Measurements from ENCODE around the gene PEX7. TPM values are rescaled to one million over a fixed set of nuclear protein-coding genes. Genes with fewer than 3 reads are reported as not detected.
"Not testable (repeated sequence)": the region's sequence is repeated elsewhere in the genome, so short reads cannot be mapped to it uniquely, and the experiment has no call there.

Gene PEX7
- polyA plus RNA-seq, 4 donors, result 5.4 to 17.4 (median 8.2) TPM

DNA sequence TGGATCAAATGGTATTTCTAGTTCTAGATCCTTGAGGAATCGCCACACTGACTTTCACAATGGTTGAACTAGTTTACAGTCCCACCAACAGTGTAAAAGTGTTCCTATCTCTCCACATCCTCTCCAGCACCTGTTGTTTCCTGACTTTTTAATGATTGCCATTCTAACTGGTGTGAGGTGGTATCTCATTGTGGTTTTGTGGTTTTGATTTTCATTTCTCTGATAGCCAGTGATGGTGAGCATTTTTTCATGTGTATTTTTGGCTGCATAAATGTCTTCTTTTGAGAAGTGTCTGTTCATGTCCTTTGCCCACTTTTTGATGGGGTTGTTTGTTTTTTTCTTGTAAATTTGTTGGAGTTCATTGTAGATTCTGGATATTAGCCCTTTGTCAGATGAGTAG, 6.8 kb upstream of the PEX7 start:
- not testable (repeated sequence) for H3K27ac ChIP-seq (ENCODE audit: low read depth in 1 of 3, low read length in 2 of 3); H3K4me1 ChIP-seq (ENCODE audit: control insufficient read depth in 3 of 3, insufficient read depth in 2 of 3, low read depth in 1 of 3, low read length in 2 of 3); H3K36me3 ChIP-seq (ENCODE audit: control insufficient read depth in 3 of 3, insufficient read depth in 2 of 3, low read depth in 1 of 3, low read length in 3 of 3); DNase-seq; FAIRE-seq; H3K27me3 ChIP-seq (ENCODE audit: control insufficient read depth in 3 of 3, insufficient read depth in 3 of 3, low read length in 3 of 3); H3K4me3 ChIP-seq (ENCODE audit: low read depth in 1 of 3, low read length in 3 of 3); H3K9me3 ChIP-seq (ENCODE audit: control insufficient read depth in 2 of 2, insufficient read depth in 1 of 2, low read depth in 1 of 2, low read length in 1 of 2)
- 67 to 91% (median 87%) methylated on average over 1 of the region's 1 CpG for WGBS, 3 donors

DNA sequence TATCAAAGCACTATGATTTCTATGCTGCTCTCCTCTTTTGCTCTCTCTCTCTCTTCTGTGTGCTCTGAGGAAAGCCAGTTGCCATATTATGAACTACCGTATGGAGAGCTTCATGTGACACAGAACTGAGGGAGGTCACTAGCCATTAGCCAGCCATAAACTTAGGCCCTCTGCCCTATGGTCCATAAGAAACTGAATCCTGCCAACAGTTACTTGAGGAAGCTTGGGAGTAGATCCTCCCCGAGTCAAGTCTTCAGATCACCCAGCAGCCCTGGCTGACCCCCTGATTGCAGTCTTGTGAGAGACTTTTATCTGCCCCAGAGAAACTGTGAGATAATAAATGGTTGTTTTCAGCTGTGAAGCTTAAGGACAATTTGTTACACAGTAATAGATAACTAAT, 5.7 kb upstream of the PEX7 start:
- DNase-seq (no peak), FAIRE-seq (no peak)
- no peaks in the 10 kb centered on the region for H3K9me3 ChIP-seq (ENCODE audit: control insufficient read depth in 2 of 2, insufficient read depth in 1 of 2, low read depth in 1 of 2, low read length in 1 of 2)
- no peaks in the 10 kb centered on the region for H3K36me3 ChIP-seq (ENCODE audit: control insufficient read depth in 3 of 3, insufficient read depth in 2 of 3, low read depth in 1 of 3, low read length in 3 of 3)
- peaks cover 0 to 4% (median 0%) of the 10 kb centered on the region in 3 donors for H3K4me1 ChIP-seq (ENCODE audit: control insufficient read depth in 3 of 3, insufficient read depth in 2 of 3, low read depth in 1 of 3, low read length in 2 of 3)
- no peak overlapping the region for H3K27ac ChIP-seq (ENCODE audit: low read depth in 1 of 3, low read length in 2 of 3)
- no peak overlapping the region for H3K4me3 ChIP-seq (ENCODE audit: low read depth in 1 of 3, low read length in 3 of 3)
- peaks cover 0 to 2% (median 0%) of the 10 kb centered on the region in 3 donors for H3K27me3 ChIP-seq (ENCODE audit: control insufficient read depth in 3 of 3, insufficient read depth in 3 of 3, low read length in 3 of 3)
- 45 to 82% (median 62%) methylated on average over 2 of the region's 2 CpGs for WGBS, 3 donors

DNA sequence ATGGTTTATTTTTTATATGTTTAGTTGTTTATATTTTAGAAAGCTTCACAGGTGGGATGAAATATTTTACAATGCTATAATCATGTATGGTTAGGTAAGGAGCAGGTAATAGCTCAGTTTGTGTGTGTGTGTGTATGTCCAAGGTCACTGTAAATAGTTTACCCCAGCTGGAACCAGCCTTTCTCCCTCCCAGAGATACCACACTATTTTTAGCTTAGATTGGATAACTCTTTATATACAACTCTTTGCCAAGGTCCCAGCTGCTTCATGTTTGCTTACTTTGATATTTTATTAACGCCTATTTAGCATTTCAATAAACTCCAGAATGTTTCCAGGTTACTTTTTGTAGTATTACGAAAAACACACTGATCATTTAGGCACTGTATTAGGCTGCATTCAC, 1.8 kb upstream of the PEX7 start:
- Histone ChIP-seq H3K9me3 (ENCODE audit: control insufficient read depth in 2 of 2, insufficient read depth in 1 of 2, low read depth in 1 of 2, low read length in 1 of 2) (no peaks in the 10 kb centered on the region), H3K27me3 (ENCODE audit: control insufficient read depth in 3 of 3, insufficient read depth in 3 of 3, low read length in 3 of 3) (peaks cover 0 to 2% (median 0%) of the 10 kb centered on the region in 3 donors), H3K4me3 (ENCODE audit: low read depth in 1 of 3, low read length in 3 of 3) (no peak overlapping the region), H3K4me1 (ENCODE audit: control insufficient read depth in 3 of 3, insufficient read depth in 2 of 3, low read depth in 1 of 3, low read length in 2 of 3) (peaks cover 0 to 12% (median 0%) of the 10 kb centered on the region in 3 donors), H3K36me3 (ENCODE audit: control insufficient read depth in 3 of 3, insufficient read depth in 2 of 3, low read depth in 1 of 3, low read length in 3 of 3) (peaks cover 0 to 6% (median 0%) of the 10 kb centered on the region in 3 donors), H3K27ac (ENCODE audit: low read depth in 1 of 3, low read length in 2 of 3) (no peak overlapping the region)
- 65 to 70% (median 68%) methylated on average over 2 of the region's 2 CpGs for WGBS, 3 donors
- FAIRE-seq, result no peak
- DNase-seq, result no peak

DNA sequence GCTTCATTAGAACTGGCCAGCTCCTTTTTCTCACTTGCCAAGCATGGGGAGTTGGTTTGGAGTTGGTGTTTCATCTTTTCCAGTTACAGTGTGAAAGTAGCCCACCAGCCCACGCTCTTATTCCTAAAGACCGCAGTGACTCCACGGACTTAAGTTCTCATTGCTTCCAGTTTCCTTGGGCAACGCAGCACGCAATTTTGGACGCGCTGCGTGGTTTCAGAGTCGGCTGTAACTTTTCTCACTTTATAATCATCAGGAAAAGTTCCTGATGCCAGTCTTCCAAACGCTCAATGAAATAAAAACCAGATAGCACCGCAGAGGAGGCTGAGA, 381 bp upstream of the PEX7 start:
- Histone ChIP-seq H3K4me3 (ENCODE audit: low read depth in 1 of 3, low read length in 3 of 3) (peak overlapping the region; percentile 76 to 90 (median 87)), H3K36me3 (ENCODE audit: control insufficient read depth in 3 of 3, insufficient read depth in 2 of 3, low read depth in 1 of 3, low read length in 3 of 3) (peaks cover 0 to 11% (median 2%) of the 10 kb centered on the region in 3 donors), H3K27ac (ENCODE audit: low read depth in 1 of 3, low read length in 2 of 3) (peak overlapping the region; percentile 48 to 92 (median 53)), H3K27me3 (ENCODE audit: control insufficient read depth in 3 of 3, insufficient read depth in 3 of 3, low read length in 3 of 3) (peaks cover 0 to 2% (median 0%) of the 10 kb centered on the region in 3 donors), H3K4me1 (ENCODE audit: control insufficient read depth in 3 of 3, insufficient read depth in 2 of 3, low read depth in 1 of 3, low read length in 2 of 3) (peaks cover 0 to 12% (median 0%) of the 10 kb centered on the region in 3 donors), H3K9me3 (ENCODE audit: control insufficient read depth in 2 of 2, insufficient read depth in 1 of 2, low read depth in 1 of 2, low read length in 1 of 2) (no peaks in the 10 kb centered on the region)
- no peak for FAIRE-seq
- DNase-seq, result no peak
- WGBS, 3 donors, result 0 to 1% (median 0%) methylated on average over 11 of the region's 11 CpGs

DNA sequence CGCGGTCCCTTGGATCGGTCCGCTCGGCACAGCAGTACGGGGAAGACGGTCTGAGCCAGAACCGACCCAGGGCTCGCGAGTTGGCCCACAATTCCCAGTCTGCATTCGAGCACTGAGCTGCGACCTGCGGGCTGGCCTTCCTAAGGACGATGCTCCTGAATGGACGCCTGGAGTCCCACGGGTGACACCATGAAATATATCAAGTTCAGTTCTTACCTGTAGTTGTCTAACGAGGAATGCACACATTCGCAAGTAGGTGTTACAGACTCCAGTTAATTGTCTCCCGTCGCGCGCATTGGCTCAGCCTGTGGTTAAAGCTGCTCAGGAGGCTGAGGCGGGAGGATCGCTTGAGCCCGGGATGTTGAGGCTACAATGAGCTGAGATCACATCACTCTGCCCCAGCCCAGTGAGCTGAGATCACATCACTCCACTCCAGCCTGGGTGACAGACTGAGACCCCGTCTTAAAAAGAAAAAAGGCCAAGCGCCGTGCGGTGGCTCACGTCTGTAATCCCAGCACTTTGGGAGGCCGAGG, 802 bp downstream of the PEX7 start:
- Histone ChIP-seq H3K9me3 (ENCODE audit: control insufficient read depth in 2 of 2, insufficient read depth in 1 of 2, low read depth in 1 of 2, low read length in 1 of 2) (no peaks in the 10 kb centered on the region), H3K36me3 (ENCODE audit: control insufficient read depth in 3 of 3, insufficient read depth in 2 of 3, low read depth in 1 of 3, low read length in 3 of 3) (peaks cover 0 to 11% (median 2%) of the 10 kb centered on the region in 3 donors), H3K4me3 (ENCODE audit: low read depth in 1 of 3, low read length in 3 of 3) (peak overlapping the region in 2 of 3 donors; percentile 87 to 90), H3K4me1 (ENCODE audit: control insufficient read depth in 3 of 3, insufficient read depth in 2 of 3, low read depth in 1 of 3, low read length in 2 of 3) (peaks cover 0 to 12% (median 0%) of the 10 kb centered on the region in 3 donors), H3K27ac (ENCODE audit: low read depth in 1 of 3, low read length in 2 of 3) (peak overlapping the region in 2 of 3 donors; percentile 49 to 92), H3K27me3 (ENCODE audit: control insufficient read depth in 3 of 3, insufficient read depth in 3 of 3, low read length in 3 of 3) (peaks cover 0 to 2% (median 0%) of the 10 kb centered on the region in 3 donors)
- FAIRE-seq (no peak), DNase-seq (no peak)
- WGBS, 3 donors, result 50 to 57% (median 52%) methylated on average over 29 to 31 of the region's 31 CpGs

DNA sequence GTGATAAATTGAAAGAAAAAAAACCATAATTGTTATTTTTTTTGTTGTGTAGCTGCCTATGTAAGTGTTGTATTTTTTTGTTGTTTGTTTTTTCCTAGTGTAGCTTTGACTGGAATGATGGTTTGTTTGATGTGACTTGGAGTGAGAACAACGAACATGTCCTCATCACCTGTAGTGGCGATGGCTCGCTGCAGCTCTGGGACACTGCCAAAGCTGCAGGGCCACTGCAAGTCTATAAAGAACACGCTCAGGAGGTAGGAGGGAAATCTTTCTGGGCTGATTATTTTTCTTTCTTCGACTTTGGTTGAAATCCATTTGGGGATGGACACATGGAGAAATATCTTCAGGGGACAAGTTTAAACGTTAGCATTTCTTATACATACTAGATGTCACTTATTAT, 3.8 kb downstream of the PEX7 start:
- FAIRE-seq, result no peak
- 84 to 96% (median 91%) methylated on average over 6 of the region's 6 CpGs for WGBS, 3 donors
- Histone ChIP-seq H3K4me1 (ENCODE audit: control insufficient read depth in 3 of 3, insufficient read depth in 2 of 3, low read depth in 1 of 3, low read length in 2 of 3) (peaks cover 0 to 12% (median 0%) of the 10 kb centered on the region in 3 donors), H3K27ac (ENCODE audit: low read depth in 1 of 3, low read length in 2 of 3) (no peak overlapping the region), H3K36me3 (ENCODE audit: control insufficient read depth in 3 of 3, insufficient read depth in 2 of 3, low read depth in 1 of 3, low read length in 3 of 3) (peaks cover 0 to 11% (median 4%) of the 10 kb centered on the region in 3 donors), H3K27me3 (ENCODE audit: control insufficient read depth in 3 of 3, insufficient read depth in 3 of 3, low read length in 3 of 3) (no peaks in the 10 kb centered on the region), H3K4me3 (ENCODE audit: low read depth in 1 of 3, low read length in 3 of 3) (no peak overlapping the region), H3K9me3 (ENCODE audit: control insufficient read depth in 2 of 2, insufficient read depth in 1 of 2, low read depth in 1 of 2, low read length in 1 of 2) (peaks cover 0 to 2% of the 10 kb centered on the region in 2 donors)
- no peak for DNase-seq

DNA sequence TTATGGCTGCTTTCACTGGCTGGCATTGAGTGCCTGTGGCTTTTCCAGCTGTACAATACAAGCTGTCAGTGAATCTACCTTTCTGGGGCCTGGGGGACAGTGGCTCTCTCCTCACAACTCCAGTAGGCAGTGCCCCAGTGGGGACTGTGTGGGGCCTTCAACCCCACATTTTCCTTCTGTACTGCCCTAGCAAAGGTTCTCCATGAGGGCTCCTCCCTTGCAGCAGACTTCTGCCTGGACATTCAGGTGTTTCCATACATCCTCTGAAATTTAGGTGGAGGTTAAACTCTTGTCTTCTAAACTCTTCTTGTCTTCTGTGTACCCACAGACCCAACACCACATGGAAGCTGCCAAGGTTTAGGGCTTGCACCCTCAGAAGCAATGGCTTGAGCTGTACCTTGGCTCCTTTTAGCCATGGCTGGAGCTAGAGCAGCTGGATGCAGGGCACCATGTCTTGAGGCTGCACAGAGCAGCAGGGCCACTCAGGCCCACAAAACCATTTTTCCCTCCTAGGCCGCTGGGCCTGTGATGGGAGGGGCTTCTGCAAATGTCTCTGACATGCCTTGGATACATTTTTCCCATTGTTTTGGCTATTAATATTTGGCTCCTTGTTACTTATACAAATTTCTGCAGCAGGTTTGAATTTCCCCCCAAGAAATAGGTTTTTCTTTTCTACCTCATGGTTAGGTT, 9.6 kb downstream of the PEX7 start:
- no peak overlapping the region for H3K27ac ChIP-seq (ENCODE audit: low read depth in 1 of 3, low read length in 2 of 3)
- FAIRE-seq (no peak), DNase-seq (no peak)
- 100% methylated on average over 1 of the region's 1 CpG for WGBS, 3 donors
- no peaks in the 10 kb centered on the region for H3K27me3 ChIP-seq (ENCODE audit: control insufficient read depth in 3 of 3, insufficient read depth in 3 of 3, low read length in 3 of 3)
- H3K4me1 ChIP-seq (ENCODE audit: control insufficient read depth in 3 of 3, insufficient read depth in 2 of 3, low read depth in 1 of 3, low read length in 2 of 3), result no peaks in the 10 kb centered on the region
- H3K4me3 ChIP-seq (ENCODE audit: low read depth in 1 of 3, low read length in 3 of 3), result no peak overlapping the region
- H3K9me3 ChIP-seq (ENCODE audit: control insufficient read depth in 2 of 2, insufficient read depth in 1 of 2, low read depth in 1 of 2, low read length in 1 of 2), result peaks cover 0 to 13% of the 10 kb centered on the region in 2 donors
- H3K36me3 ChIP-seq (ENCODE audit: control insufficient read depth in 3 of 3, insufficient read depth in 2 of 3, low read depth in 1 of 3, low read length in 3 of 3), result peaks cover 0 to 13% (median 7%) of the 10 kb centered on the region in 3 donors

DNA sequence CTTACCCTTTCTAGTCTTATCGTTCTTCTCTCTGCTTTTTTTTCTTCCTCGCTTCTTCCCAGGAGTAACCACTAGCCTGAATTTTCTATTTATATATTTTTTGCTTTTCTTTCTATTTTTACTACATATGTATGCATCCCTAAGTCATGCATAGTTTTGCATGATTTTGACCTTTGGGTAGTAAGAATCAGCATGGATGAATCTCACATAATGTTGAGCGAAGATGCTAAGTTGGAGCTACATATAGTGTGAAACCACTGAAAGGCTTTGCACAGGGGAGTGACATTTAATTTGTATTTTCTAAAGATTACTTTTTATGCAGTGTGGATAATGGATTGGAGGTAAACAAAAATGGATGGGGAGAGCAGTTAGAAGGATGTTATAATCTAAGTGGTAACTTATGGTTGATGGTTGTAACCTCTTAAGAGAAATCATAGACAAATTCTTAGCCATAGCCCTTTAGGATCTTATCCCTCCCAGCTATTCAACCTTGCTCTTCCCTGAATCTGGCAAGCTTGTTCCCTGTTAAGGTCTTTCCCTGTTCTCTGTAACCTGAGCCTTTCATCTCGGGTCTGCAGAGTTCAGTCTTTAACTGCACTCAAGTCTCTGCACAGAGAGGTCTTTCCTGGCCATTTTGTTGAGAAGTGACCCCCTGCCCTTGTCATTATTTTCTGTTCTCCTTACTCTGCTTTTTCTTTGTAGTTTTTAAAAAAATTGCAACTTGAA, 18.0 kb downstream of the PEX7 start:
- no peaks in the 10 kb centered on the region for H3K9me3 ChIP-seq (ENCODE audit: control insufficient read depth in 2 of 2, insufficient read depth in 1 of 2, low read depth in 1 of 2, low read length in 1 of 2)
- 90 to 92% (median 92%) methylated on average over 4 of the region's 4 CpGs for WGBS, 3 donors
- H3K4me1 ChIP-seq (ENCODE audit: control insufficient read depth in 3 of 3, insufficient read depth in 2 of 3, low read depth in 1 of 3, low read length in 2 of 3), result no peaks in the 10 kb centered on the region

More for the DNA sequence above, 18.0 kb downstream of the PEX7 start:
- Histone ChIP-seq H3K27ac (ENCODE audit: low read depth in 1 of 3, low read length in 2 of 3) (no peak overlapping the region), H3K4me3 (ENCODE audit: low read depth in 1 of 3, low read length in 3 of 3) (no peak overlapping the region), H3K36me3 (ENCODE audit: control insufficient read depth in 3 of 3, insufficient read depth in 2 of 3, low read depth in 1 of 3, low read length in 3 of 3) (peaks cover 0 to 7% (median 3%) of the 10 kb centered on the region in 3 donors), H3K27me3 (ENCODE audit: control insufficient read depth in 3 of 3, insufficient read depth in 3 of 3, low read length in 3 of 3) (no peaks in the 10 kb centered on the region)
- no peak for DNase-seq
- no peak for FAIRE-seq

All from small intestine (tissue), 7 donors.